ENCODE data around the gene CMYA5. TPM values are rescaled to one million over a fixed set of nuclear protein-coding genes. Genes with fewer than 3 reads are reported as not detected.
"Not testable (repeated sequence)": the region's sequence is repeated elsewhere in the genome, so short reads cannot be mapped to it uniquely, and the experiment has no call there.

Gene CMYA5
- total RNA-seq, 2 donors from 2014 or later, result 2.6 to 3.5 TPM

DNA sequence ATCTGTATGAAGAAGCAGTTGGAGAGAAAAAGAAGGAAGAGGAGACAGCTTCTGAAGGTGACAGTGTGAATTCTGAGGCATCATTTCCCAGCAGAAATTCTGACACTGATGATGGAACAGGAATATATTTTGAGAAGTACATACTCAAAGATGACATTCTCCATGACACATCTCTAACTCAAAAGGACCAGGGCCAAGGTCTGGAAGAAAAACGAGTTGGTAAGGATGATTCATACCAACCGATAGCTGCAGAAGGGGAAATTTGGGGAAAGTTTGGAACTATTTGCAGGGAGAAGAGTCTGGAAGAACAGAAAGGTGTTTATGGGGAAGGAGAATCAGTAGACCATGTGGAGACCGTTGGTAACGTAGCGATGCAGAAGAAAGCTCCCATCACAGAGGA, 48.7 kb downstream of the CMYA5 start:
- no peak for DNase-seq (ENCODE audit: low spot score)
- intact Hi-C loops (cut with DNase I), result no loop called here

DNA sequence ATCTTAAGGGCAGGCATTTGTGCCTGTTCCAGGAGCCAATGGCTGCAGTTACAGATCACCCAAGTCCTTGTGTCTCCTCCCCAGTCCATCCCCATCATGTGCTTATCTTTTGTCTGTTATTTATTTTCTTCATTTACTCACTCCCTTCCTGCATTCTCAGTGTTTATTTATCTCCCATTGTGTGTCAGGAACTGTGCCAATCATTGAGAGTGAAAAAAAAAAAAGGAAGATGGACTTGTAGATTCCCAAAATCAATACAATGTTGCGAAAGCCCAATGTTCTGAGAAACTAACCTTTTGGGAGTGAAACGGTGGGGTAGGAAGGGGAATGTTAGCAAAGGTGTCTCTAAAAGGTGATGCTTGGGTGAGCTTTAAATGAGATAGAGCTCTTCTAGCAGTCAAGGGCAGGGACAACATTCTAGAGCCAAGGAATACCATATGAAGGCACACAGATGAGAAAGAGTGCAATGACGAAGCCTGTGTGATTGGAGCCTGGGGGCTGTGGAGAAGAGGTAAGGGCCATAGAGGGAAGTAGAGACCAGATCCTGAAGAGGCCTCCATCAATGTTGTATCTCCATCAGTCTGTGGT, 53.0 kb downstream of the CMYA5 start:
- no peak for DNase-seq (ENCODE audit: low spot score)
- intact Hi-C loops (cut with DNase I), result no loop called here

DNA sequence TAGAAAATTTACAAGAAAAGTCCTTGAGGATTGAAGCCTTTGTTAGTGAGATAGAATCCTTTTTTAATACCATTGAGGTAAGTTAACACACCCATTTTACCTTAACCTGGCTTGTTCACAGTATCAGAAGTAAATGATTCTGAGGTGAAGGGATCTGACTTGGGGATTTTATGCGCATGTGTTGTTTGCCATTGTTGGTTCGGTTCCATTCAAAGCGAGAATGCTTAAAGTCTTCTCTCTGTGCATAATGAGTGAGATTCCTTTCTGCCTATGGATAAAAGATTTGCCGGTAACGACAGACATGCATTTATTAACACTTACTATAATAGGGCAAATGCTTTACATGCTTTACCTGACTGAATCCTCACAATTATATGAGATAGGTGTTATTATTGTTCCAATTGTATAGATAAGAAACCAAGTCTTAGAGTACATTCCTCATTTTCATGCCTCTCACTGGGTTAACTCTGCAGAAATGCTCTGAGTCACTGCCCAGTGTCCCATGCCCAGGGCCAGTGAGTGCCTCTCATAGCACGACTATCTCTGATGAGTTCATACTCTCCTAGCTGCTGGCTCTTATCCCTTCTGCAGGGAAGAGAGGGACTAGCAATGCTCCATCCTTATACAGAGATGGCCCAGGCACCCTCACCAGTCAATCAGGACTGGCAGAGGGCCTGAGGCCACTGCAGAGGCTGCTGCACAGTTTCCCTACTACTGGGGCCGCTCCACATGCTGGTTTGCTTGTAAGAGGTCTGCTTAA, 54.4 kb downstream of the CMYA5 start:
- intact Hi-C loops (cut with DNase I), result no loop called here
- DNase-seq (ENCODE audit: low spot score), result no peak

DNA sequence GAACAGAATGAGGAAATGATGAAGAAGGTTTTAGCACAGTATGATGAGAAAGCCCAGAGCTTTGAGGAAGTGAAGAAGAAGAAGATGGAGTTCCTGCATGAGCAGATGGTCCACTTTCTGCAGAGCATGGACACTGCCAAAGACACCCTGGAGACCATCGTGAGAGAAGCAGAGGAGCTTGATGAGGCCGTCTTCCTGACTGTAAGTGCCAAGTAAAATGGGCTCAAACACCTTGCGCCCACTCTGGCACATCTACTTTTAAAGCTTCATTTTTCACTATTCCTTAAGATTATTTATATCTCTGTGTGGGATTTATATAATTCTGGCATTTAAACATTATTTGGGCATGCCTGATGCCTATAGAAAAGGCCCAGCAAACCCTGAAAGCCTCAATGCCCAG, 55.6 kb downstream of the CMYA5 start:
- intact Hi-C loops (cut with DNase I), result no loop called here

DNA sequence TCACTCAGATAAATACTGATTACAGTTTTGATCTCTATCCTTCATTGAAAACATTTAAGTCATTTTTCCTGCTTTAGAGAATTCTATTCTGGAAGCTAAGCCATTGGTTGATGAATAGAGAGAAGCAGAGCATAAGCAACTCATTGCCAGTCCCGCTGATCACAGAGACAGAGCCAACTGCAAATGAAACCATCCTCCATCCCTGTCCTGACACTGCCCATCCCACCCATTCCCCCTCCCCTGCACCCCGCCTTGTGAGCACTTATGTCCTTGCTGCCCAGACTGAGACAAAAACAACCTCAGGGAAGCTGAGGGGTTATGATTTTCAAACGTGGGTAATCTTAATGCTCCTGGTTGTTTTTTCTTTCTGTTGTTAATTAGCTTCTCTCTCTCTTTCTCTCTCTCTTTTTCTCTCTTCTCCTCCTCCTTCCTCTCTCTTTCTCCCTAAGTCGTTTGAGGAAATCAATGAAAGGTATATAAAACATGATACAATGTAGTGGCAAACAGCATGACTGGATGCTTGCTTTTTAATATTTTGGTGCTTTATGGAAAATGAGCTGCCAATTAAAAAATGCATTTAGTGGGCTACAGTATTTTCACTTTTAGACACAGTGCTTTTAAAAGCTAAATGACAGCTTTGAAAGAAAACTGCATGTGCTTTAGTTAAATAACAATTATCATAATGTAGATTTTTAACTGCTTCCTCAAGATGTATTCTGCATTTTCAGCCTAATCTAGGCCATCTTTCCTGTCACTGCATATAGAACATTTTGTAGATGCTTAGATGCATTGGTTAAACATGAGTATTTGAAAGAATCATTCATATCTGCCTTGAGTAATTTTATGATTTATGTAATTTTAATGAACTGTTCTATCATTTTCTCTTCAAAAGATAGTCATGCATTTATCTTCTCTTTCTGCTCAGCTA, 57.3 kb downstream of the CMYA5 start:
- DNase-seq (ENCODE audit: low spot score), result no peak
- intact Hi-C loops (cut with DNase I), result no loop called here

More for the DNA sequence above, 55.6 kb downstream of the CMYA5 start:
- no peak for DNase-seq (ENCODE audit: low spot score)

DNA sequence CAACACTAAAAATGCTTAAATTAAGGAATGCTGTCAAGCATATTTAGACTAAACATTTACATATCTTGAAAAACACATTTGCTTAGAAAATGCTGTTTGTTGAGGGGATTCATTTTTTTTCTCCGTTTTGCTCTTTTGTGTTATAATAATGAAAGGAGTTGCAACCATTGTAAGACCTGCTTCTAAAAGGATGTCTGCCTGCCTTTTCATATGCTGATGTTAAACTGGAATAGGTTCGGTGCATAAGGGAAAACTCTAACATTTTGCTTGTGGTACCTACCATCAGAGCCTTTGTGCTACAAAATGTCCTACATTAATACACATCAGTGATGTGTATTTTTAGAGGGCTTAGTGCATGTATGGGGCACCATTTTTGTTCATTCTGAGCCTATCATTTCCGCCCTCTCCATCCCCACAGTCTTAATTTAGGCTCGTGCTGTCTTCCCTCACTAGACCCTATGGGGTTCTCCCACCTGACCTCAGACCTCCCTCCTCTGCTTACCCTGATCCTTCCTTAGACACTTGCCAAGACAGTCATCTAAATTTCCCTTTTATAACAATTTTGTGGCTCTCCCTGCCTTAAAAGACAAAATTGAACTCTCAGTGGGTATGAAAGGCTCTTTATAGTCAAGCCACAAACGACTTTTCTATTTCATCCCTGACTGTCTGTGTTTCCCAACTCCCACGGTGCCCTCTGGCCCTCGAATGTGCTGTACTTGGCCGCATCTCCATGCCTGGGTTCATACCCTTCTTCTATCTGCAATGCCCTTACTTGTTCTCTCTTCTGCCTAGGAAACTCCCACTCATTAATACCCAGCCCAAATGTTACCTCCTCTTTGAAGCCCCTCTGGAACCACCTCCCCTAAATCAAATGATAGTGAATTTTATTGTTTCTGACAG, 61.2 kb downstream of the CMYA5 start:
- DNase-seq (ENCODE audit: low spot score), result no peak
- intact Hi-C loops (cut with DNase I), result no loop called here

DNA sequence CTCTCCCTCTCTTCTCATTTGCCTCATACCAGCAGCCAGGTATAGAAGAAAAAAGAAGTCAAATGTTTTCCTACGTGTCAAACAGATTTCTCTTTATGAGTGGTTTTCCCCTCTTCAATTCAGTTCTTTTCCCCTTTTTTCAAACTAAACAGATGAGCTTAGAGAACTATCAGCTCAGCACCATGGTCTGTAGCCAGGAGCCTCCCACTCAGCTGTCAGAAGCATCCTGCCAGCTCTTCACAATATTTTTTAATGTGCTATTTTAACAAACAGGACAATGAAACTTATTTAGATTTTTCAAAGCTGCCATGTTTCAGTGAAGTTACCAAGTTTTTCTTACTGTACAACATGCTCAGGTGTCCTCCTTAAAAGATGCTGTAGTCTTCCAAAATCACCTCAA, 63.5 kb downstream of the CMYA5 start:
- DNase-seq (ENCODE audit: low spot score), result no peak
- intact Hi-C loops (cut with DNase I), result no loop called here

DNA sequence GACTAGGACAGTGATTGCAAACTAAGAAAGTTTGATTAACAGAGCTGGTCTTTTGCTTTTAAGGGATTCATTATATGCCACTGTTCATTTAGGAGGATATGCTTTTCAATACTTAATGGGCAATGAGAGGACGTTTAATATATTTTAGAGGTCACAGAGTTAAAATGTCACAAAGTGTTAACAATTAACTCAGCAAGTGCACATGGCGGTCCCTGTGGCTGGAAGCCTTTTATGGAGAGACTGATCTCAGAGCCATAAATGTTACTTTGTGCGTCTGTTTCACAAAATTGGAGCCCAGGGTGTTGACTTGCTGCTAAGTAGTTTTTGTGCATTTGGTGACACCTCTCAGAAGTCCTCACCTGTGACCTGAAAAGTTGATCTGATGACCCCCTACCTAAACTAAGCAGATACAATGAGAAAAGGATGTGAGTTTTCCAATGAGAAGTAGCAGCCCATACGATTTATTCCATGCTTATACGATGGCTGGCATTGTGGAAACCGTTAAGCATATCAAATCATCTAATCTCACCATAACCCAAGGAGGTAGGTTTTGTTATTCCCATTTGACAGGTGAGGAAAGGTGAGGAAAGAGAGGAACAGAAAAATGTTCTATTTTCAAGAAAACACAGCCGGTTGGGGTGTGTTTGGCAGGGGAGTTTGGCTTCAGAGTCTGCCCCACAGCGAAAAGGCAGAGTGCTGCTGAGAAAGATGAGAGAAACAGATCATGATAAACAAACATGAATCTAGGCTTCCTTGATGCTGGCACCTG, 64.4 kb downstream of the CMYA5 start:
- intact Hi-C loops (cut with DNase I), result no loop called here
- no peak for DNase-seq (ENCODE audit: low spot score)

DNA sequence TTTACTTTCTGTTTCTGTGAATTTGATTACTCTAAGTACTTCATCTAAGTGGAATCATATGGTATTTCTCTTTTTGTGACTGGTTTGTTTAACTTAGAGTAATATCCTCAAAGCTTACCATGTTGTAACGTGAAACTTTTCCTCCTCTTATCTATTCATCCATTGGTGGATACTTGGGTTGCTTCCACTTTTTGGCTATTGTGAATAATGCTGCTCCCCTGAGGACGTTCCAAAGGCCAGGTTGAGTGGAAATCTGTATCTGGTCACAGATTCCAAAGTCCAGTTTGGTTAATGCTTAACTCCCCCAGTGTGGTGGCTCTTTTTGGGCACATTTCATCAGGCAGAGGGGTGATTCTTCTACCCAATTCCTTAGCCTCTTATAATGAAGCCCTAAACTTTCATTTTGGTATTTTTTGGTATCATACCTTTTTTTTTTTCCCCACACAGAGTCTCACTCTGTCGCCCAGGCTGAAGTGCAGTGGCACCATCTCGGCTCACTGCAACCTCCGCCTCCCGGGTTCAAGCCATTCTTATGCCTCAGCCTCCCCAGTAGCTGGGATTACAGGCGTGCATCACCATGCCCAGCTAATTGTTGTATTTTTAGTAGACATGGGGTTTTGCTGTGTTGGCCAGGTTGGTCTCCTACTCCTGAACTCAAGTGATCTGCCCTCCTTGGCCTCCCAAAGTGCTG, 65.4 kb downstream of the CMYA5 start:
- DNase-seq (ENCODE audit: low spot score), result no peak
- intact Hi-C loops (cut with DNase I), result no loop called here

DNA sequence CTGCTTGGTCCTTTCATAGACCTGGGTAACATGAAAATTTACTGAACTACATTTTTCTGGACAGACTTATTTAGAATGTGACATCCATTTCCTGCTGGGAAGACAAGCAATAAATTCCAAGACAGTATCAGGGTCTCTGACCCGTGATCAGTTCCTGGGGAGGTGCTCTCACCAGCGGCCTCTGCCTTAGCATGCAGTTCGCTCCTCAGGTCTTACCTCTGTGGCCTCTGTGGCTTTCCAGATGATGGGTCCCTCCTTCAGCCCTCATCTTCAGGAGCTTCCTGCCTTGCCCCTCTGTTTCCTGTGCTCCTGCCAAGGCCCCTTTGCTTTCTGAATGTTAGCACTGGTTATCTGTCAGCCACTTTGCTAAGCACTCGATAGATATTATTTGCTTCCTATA, 66.4 kb downstream of the CMYA5 start:
- intact Hi-C loops (cut with DNase I), result no loop called here
- DNase-seq (ENCODE audit: low spot score), result no peak

DNA sequence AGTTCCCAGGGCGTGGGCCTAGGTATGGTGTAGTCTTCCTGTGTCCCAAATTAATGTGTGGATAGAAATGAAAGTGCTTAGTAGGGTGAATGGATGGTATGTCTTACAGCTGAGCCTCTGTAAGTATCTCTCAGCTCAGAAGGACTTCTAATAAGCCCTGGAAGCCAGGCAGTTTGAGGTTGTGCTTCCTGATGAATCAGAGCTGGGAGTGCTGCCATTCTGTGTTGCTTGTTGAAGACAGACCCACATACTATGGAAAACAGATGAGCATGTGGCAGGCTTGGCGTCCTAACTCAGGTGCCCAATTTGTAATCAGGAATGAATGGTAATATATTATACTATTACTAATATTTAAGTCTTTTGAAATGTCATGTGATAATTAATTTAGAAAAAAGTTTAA, 69.8 kb downstream of the CMYA5 start:
- intact Hi-C loops (cut with DNase I), result no loop called here
- DNase-seq (ENCODE audit: low spot score), result no peak

DNA sequence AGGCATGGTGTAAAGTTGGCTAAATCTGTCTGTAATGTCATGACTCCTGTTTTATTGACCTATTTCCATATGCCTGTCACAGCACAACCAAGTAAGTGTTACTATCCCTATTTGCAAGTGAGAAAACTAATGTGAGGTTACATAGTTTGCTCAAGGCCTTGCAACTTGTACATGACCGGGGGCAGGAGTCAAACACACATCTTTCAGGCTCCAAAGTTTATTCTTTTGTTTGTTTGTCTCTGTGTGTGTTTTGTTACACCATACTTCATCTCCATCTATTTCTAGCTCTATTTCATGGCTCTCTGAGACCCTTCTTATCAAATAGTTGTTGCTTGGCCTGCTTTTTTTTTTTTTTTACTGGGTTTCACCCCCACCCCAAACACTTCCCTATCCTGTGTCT, 70.2 kb downstream of the CMYA5 start:
- intact Hi-C loops (cut with DNase I), result no loop called here
- no peak for DNase-seq (ENCODE audit: low spot score)

DNA sequence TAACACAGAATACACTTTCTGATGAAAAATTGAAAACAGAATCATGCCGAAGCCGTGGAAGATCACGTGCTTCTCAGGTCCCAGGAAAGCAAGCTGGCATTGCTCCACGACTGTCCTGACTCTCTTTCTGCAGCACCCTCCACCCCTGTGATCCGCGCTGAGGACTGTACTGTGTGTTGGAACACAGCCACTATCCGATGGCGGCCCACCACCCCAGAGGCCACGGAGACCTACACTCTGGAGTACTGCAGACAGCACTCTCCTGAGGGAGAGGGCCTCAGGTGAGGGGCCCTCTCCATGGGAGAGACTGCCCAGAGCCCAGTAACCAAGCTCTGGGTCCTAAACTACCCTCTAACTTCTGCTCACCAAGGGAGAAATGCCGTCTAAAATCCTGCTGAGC, 73.3 kb downstream of the CMYA5 start:
- intact Hi-C loops (cut with DNase I), result no loop called here
- DNase-seq (ENCODE audit: low spot score), result no peak

DNA sequence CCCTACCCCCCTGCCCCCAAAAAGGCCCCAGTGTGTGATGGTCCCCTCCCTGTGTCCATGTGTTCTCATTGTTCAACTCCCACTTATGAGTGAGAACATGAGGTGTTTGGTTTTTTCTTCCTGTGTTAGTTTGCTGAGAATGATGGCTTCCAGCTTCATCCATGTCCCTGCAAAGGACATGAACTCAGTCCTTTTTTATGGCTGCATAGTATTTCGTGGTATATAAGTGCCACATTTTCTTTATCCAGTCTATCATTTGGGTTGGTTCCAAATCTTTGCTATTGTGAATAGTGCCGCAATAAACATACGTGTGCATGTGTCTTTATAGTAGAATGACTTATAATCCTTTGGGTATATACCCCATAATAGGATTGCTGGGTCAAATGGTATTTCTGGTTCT, 74.5 kb downstream of the CMYA5 start:
- intact Hi-C loops (cut with DNase I); DNase-seq (ENCODE audit: low spot score): not testable (repeated sequence)

DNA sequence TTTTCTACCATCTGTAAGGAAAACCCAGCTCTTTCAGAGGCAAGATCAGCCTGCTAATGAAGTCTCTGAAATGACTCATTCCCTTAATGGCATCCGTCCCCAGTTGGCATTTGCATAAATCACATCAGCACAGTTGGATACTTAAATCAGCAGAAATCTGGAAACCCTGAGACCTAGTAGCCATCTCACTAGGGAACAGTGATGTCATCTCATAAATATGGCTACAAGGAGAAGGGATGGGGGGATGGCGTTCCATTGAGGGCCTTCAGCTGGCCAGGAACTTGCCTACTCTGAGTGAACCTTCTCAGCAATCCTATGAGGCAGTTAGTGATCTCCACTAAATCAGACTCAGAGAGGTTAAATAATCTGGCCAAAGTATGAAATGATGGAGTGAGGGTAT, 81.8 kb downstream of the CMYA5 start:
- intact Hi-C loops (cut with DNase I), result no loop called here
- DNase-seq (ENCODE audit: low spot score), result no peak

DNA sequence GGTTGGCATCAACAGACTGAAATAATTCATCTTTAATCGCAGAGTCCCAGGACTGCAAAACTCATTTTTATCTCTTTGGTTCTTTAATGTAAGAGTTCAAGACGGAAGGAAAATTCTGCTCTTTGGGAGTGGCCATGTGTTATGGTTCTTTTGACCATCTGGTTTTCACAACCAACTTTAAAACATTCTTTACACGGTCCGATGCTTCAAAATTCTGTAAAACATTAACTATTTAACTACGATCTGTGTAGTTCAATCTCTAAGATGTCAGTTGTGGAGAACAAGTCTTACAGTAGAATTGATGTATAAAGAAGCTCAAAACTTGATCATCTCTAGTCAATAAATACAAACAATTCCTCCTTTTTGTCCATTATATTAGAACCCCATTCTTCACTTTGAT, 83.0 kb downstream of the CMYA5 start:
- DNase-seq (ENCODE audit: low spot score), result no peak
- intact Hi-C loops (cut with DNase I), result no loop called here

DNA sequence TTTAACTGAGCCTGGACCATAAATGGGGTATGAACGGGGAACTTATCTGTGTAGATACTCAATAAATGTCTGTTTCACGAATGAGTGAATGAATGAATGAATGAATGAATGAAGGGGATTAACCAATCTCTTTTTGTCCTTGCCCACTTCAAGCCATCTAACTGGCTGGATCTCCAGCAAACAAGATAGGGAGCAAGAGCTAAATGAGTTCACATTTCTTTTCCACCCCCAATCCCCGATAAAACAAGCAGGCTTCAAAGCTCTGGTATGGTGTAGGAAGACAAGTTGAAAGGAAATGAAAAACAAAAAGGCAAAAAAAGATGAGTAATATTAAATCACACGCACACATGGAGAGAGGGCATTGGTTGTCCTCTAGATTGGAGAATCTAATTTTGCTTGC, 84.0 kb downstream of the CMYA5 start:
- no peak for DNase-seq (ENCODE audit: low spot score)
- intact Hi-C loops (cut with DNase I), result no loop called here

Measured in posterior vena cava (tissue), 2 donors.